Fibroblast of lung (primary cell): ENCODE results near the gene SLIT3.

Experiments
- CTCF ChIP-seq, 2 donors: IDR thresholded peaks in 1 of 2; conservative IDR thresholded peaks in 1 of 2; 1 replicate in 1 of 2; 2 replicates in 1 of 2; pipeline ENCODE4 v1.5.1; 2011 to 2012; ENCODE audit warnings: low read length in 2 of 2, control low read depth in 1 of 2, inconsistent platforms in 1 of 2, low read depth in 1 of 2, mild to moderate bottlenecking in 1 of 2
- EZH2 ChIP-seq: IDR thresholded peaks from 2 replicates; pipeline ENCODE4 v1.5.1; 2012; ENCODE audit warnings: low read length, control low read depth, mild to moderate bottlenecking; ENCODE audit errors: missing control alignments

DNA sequence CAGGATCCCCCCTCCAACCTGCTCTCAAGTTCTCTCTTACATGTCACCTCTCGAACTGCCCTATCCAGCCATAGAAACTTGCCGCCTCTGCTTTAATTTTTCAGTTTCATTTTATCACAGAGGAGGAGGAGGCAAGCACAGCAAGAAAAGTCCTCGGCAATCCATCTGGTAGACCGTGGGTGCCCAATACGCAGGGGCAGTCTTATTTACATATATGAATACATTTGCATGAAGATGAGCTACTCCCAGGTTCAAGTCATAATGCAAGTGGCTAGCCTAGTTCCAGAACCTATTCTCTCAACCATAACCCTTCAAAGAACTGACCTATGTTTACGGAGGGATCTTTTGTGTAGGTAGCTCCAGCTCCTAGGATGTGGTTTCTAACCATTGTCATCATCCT lies 498.6 kb downstream of the SLIT3 start:
- TF ChIP-seq CTCF (conservative IDR thresholded peaks at IDR 0.05 in 1 of 2, IDR thresholded peaks at IDR 0.05 in 1 of 2; ENCODE audit: low read depth in 1 of 2, low read length in 2 of 2), result no peak
- TF ChIP-seq EZH2, result no peak
